ENCODE data around the gene MRPS6. TPM values are rescaled to one million over a fixed set of nuclear protein-coding genes. Genes with fewer than 3 reads are reported as not detected.

MRPS6 gene
- total and polyA plus RNA-seq, 2 of the 13 experiments (the other 11 are each of a cell fraction or from before 2014, with no cell fraction given), result 14.2 to 26.9 TPM

- DNase-seq (ENCODE audit: low spot score) (no peak), FAIRE-seq (no peak), ATAC-seq (no peak)
- Histone ChIP-seq H3K4me3 (replicated peaks in 1 of 3; ENCODE audit: insufficient read depth in 1 of 3, low read depth in 2 of 3, low read length in 3 of 3) (no peak overlapping the region), H3K4me2 (ENCODE audit: low read depth, low read length) (no peak overlapping the region), H4K20me1 (ENCODE audit: insufficient read depth, low read length) (no peaks in the 10 kb centered on the region), H3K9ac (ENCODE audit: insufficient read depth, low read depth, low read length) (no peak overlapping the region), H3K27ac (ENCODE audit: extremely low read length, insufficient read depth, low read length) (no peak overlapping the region), H3K79me2 (ENCODE audit: insufficient read depth, low read length) (no peaks in the 10 kb centered on the region), H3K4me1 (ENCODE audit: insufficient read depth, low read length) (peaks cover 8% of the 10 kb centered on the region), H2AFZ (ENCODE audit: low read length) (no peak overlapping the region), H3K9me3 (ENCODE audit: low read length) (no peaks in the 10 kb centered on the region), H3K36me3 (replicated peaks in 1 of 2; ENCODE audit: control insufficient read depth in 1 of 2, insufficient read depth in 2 of 2, low read length in 2 of 2) (no peaks in the 10 kb centered on the region), H3K27me3 (ENCODE audit: control insufficient read depth in 1 of 2, insufficient read depth in 2 of 2, low read length in 2 of 2) (peaks cover 0 to 17% of the 10 kb centered on the region in 2 experiments; a peak in 3 of 5 replicates)
- BruUV-seq (replicated peaks), result no TSS peak
- intact Hi-C loops (cut with micrococcal nuclease; ENCODE audit: unreplicated experiment), result no loop called here
- in situ Hi-C loops (cut with HindIII; ENCODE audit: extremely low pct_ligation_motif_present, low pct_unique_long_range_greater_than_20kb), result no loop called here
- 36% methylated on average over 3 of the region's 3 CpGs for WGBS (ENCODE audit: low lambda C conversion rate)
- POLR2A ChIA-PET, result no interaction called here
- CTCF ChIA-PET (ENCODE audit: low intra/inter-chr PET ratio, low total read pairs), result no interaction called here
- TF ChIP-seq THAP11 (CRISPR knock-in tag; IDR thresholded peaks at IDR 0.05), result peak; percentile 79
- no peak for TF ChIP-seq ZNF747 (CRISPR knock-in tag; IDR thresholded peaks at IDR 0.05; ENCODE audit: borderline replicate concordance)
- TF ChIP-seq ZNF143 (CRISPR knock-in tag; IDR thresholded peaks at IDR 0.05), result peak; percentile 77
These were observed 11.4 kb upstream of the MRPS6 start for GRCh38 chr21:34061983-34062382.

GRCh38 chr21:34065027-34065426, 8.4 kb upstream of the MRPS6 start:
- no peak for FAIRE-seq
- ChIA-PET CTCF (ENCODE audit: low intra/inter-chr PET ratio, low total read pairs) (no interaction called here), POLR2A (no interaction called here)
- in situ Hi-C loops (cut with HindIII; ENCODE audit: extremely low pct_ligation_motif_present, low pct_unique_long_range_greater_than_20kb) (no loop called here), intact Hi-C loops (cut with micrococcal nuclease; ENCODE audit: unreplicated experiment) (no loop called here)
- H3K79me2 ChIP-seq (ENCODE audit: insufficient read depth, low read length), result no peaks in the 10 kb centered on the region
- H2AFZ ChIP-seq (ENCODE audit: low read length), result no peak overlapping the region
- H3K9me3 ChIP-seq (ENCODE audit: low read length), result no peaks in the 10 kb centered on the region
- no peak overlapping the region for H3K9ac ChIP-seq (ENCODE audit: insufficient read depth, low read depth, low read length)
- ATAC-seq, result no peak
- no peak overlapping the region for H3K4me2 ChIP-seq (ENCODE audit: low read depth, low read length)
- H4K20me1 ChIP-seq (ENCODE audit: insufficient read depth, low read length), result no peaks in the 10 kb centered on the region
- H3K4me3 ChIP-seq (replicated peaks in 1 of 3; ENCODE audit: insufficient read depth in 1 of 3, low read depth in 2 of 3, low read length in 3 of 3), result no peak overlapping the region
- TF ChIP-seq SPEN (CRISPR knock-in tag; IDR thresholded peaks at IDR 0.05; ENCODE audit: low read depth) (no peak), NPAS2 (CRISPR knock-in tag; IDR thresholded peaks at IDR 0.05; ENCODE audit: borderline replicate concordance) (no peak), CTCF (CRISPR knock-in tag; IDR thresholded peaks at IDR 0.05) (no peak), ZNF24 (IDR thresholded peaks at IDR 0.05) (no peak), HNF4A (CRISPR knock-in tag; IDR thresholded peaks at IDR 0.05) (no peak), ZNF331 (CRISPR knock-in tag; IDR thresholded peaks at IDR 0.05) (no peak), ARNT (IDR thresholded peaks at IDR 0.05) (no peak), ZNF207 (IDR thresholded peaks at IDR 0.05; ENCODE audit: borderline replicate concordance) (no peak)
- TF ChIP-seq, protein P1, sequence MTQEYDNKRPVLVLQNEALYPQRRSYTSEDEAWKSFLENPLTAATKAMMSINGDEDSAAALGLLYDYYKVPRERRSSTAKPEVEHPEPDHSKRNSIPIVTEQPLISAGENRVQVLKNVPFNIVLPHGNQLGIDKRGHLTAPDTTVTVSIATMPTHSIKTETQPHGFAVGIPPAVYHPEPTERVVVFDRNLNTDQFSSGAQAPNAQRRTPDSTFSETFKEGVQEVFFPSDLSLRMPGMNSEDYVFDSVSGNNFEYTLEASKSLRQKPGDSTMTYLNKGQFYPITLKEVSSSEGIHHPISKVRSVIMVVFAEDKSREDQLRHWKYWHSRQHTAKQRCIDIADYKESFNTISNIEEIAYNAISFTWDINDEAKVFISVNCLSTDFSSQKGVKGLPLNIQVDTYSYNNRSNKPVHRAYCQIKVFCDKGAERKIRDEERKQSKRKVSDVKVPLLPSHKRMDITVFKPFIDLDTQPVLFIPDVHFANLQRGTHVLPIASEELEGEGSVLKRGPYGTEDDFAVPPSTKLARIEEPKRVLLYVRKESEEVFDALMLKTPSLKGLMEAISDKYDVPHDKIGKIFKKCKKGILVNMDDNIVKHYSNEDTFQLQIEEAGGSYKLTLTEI (CRISPR knock-in tag; conservative IDR thresholded peaks at IDR 0.05), result no peak
- peaks cover 0 to 18% of the 10 kb centered on the region in 2 experiments; a peak in 2 of 5 replicates for H3K27me3 ChIP-seq (ENCODE audit: control insufficient read depth in 1 of 2, insufficient read depth in 2 of 2, low read length in 2 of 2)
- H3K27ac ChIP-seq (ENCODE audit: extremely low read length, insufficient read depth, low read length), result no peak overlapping the region
- peaks cover 12% of the 10 kb centered on the region for H3K4me1 ChIP-seq (ENCODE audit: insufficient read depth, low read length)
- BruUV-seq (replicated peaks), result no TSS peak
- WGBS (ENCODE audit: low lambda C conversion rate), result 0% methylated on average over 3 of the region's 3 CpGs
- no peak for DNase-seq (ENCODE audit: low spot score)
- H3K36me3 ChIP-seq (replicated peaks in 1 of 2; ENCODE audit: control insufficient read depth in 1 of 2, insufficient read depth in 2 of 2, low read length in 2 of 2), result no peaks in the 10 kb centered on the region

All from HepG2 (cell line).